Esophagus squamous epithelium (tissue), 5 donors: ENCODE measurements around the gene CCL7. TPM values are rescaled to one million over a fixed set of nuclear protein-coding genes. Genes with fewer than 3 reads are reported as not detected.

Source experiments
- DNase-seq: peaks from one replicate; lab custom pipeline; 2025; lab: John Stamatoyannopoulos, UW
- H3K27ac ChIP-seq, 4 donors: fragments of 200-600 bp; sonication (generic); one replicate each; pipeline ENCODE4 v1.5.1; 2016 to 2019; ENCODE audit warnings: mild to moderate bottlenecking in 1 of 4
- H3K27me3 ChIP-seq, 4 donors: fragments of 200-600 bp; sonication (generic); 1 replicate in 3 of 4; 2 replicates in 1 of 4; pipeline versions ENCODE4 v1.5.1 to v1.6.0; 2017 to 2021; ENCODE audit warnings: antibody characterized with exemption in 1 of 4
- H3K36me3 ChIP-seq, 3 donors: fragments of 200-600 bp; sonication (generic); one replicate each; pipeline ENCODE4 v1.5.1; 2016 to 2019
- H3K4me1 ChIP-seq, 3 donors: fragments of 200-600 bp; sonication (generic); one replicate each; pipeline ENCODE4 v1.5.1; 2017 to 2019
- H3K4me3 ChIP-seq, 4 donors: fragments of 200-600 bp; sonication (generic); 1 replicate in 3 of 4; 2 replicates in 1 of 4; pipeline ENCODE4 v1.5.1; 2016 to 2019; ENCODE audit warnings: mild to moderate bottlenecking in 2 of 4, moderate library complexity in 1 of 4
- H3K9me3 ChIP-seq, 3 donors: fragments of 200-600 bp; sonication (generic); one replicate each; pipeline ENCODE4 v1.5.1; 2016 to 2019
- CTCF ChIP-seq, 6 experiments: fragments of 450-650 bp in 4 of 6; fragments of 200-600 bp in 2 of 6; sonication (generic) in 2 of 6; IDR thresholded peaks; one replicate each; pipeline ENCODE4 v1.5.1; 2016 to 2019; ENCODE audit warnings: antibody characterized with exemption in 6 of 6, mild to moderate bottlenecking in 4 of 6, moderate library complexity in 4 of 6
- POLR2A ChIP-seq, 4 donors: fragments of 450-650 bp; IDR thresholded peaks; one replicate each; pipeline ENCODE4 v1.6.1; 2017; ENCODE audit warnings: antibody characterized with exemption in 4 of 4, mild to moderate bottlenecking in 4 of 4, moderate library complexity in 3 of 4
- whole genome bisulfite sequencing, 2 donors: methylation state at CpG; one replicate each; pipeline ENCODE4 v1.1.5; 2018; 5-methylcytosine and 5-hydroxymethylcytosine counted together
- intact Hi-C: fragments of 100-400 bp; cut with DNase I; formaldehyde crosslinking; loops from one replicate; pipeline ENCODE4 v1.15.0; 2022
- total RNA-seq, 4 donors: library from RNA; depleted of rRNA; stranded (reverse); fragments of >200 nt; gene quantifications; one replicate each; pipeline ENCODE4 v1.1.0, GENCODE V29; 2016
- donor health status: DM: yes; HTN: yes; CAD: no.

The CCL7 gene
- total RNA-seq, 4 donors from 2014 or later, result not detected

GRCh38 chr17:34291721-34292348, 21.8 kb downstream of the CCL7 start:
- peaks cover 0 to 5% (median 0%) of the 10 kb centered on the region in 4 donors for H3K27me3 ChIP-seq
- no peak for DNase-seq
- 50 to 62% methylated on average over 6 of the region's 6 CpGs for whole genome bisulfite sequencing, 2 donors
- no peaks in the 10 kb centered on the region for H3K36me3 ChIP-seq
- H3K4me3 ChIP-seq, result no peak overlapping the region
- no peaks in the 10 kb centered on the region for H3K4me1 ChIP-seq
- no peak overlapping the region for H3K27ac ChIP-seq
- intact Hi-C loops, result no loop called here
- TF ChIP-seq CTCF (IDR thresholded peaks at IDR 0.05), result no peak
- TF ChIP-seq POLR2A (IDR thresholded peaks at IDR 0.05), result no peak
- no peaks in the 10 kb centered on the region for H3K9me3 ChIP-seq

- WGBS, 2 donors, result 82 to 97% methylated on average over 2 of the region's 2 CpGs
- TF ChIP-seq POLR2A (IDR thresholded peaks at IDR 0.05), result no peak
- TF ChIP-seq CTCF (IDR thresholded peaks at IDR 0.05), result no peak
- no peak overlapping the region for H3K4me3 ChIP-seq
- no peaks in the 10 kb centered on the region for H3K27me3 ChIP-seq
- no peaks in the 10 kb centered on the region for H3K9me3 ChIP-seq
- DNase-seq, result no peak
- intact Hi-C loops, result no loop called here
- H3K4me1 ChIP-seq, result peaks cover 5 to 28% (median 16%) of the 10 kb centered on the region in 3 donors
- H3K27ac ChIP-seq, result no peak overlapping the region
- H3K36me3 ChIP-seq, result no peaks in the 10 kb centered on the region
Measured at GRCh38 chr17:34299027-34299426, 29.0 kb downstream of the CCL7 start.

GRCh38 chr17:34299956-34300577, 30.0 kb downstream of the CCL7 start:
- no peaks in the 10 kb centered on the region for H3K36me3 ChIP-seq
- peak overlapping the region in 2 of 4 donors; percentile 23 to 65 for H3K27ac ChIP-seq
- H3K4me1 ChIP-seq, result peaks cover 5 to 28% (median 16%) of the 10 kb centered on the region in 3 donors
- intact Hi-C loops, result no loop called here
- H3K9me3 ChIP-seq, result no peaks in the 10 kb centered on the region
- no peak overlapping the region for H3K4me3 ChIP-seq
- TF ChIP-seq POLR2A (IDR thresholded peaks at IDR 0.05), result no peak
- no peak for TF ChIP-seq CTCF (IDR thresholded peaks at IDR 0.05)
- DNase-seq, result no peak
- WGBS, 2 donors, result 43 to 49% methylated on average over 3 of the region's 3 CpGs
- no peaks in the 10 kb centered on the region for H3K27me3 ChIP-seq

- no peak for DNase-seq
- H3K4me1 ChIP-seq, result peaks cover 5 to 28% (median 16%) of the 10 kb centered on the region in 3 donors
- H3K4me3 ChIP-seq, result no peak overlapping the region
- intact Hi-C loops, result no loop called here
- peak overlapping the region in 3 of 4 donors; percentile 2 to 65 (median 23) for H3K27ac ChIP-seq
- H3K27me3 ChIP-seq, result no peaks in the 10 kb centered on the region
- no peaks in the 10 kb centered on the region for H3K36me3 ChIP-seq
- TF ChIP-seq CTCF (IDR thresholded peaks at IDR 0.05) (no peak), POLR2A (IDR thresholded peaks at IDR 0.05) (no peak)
- no peaks in the 10 kb centered on the region for H3K9me3 ChIP-seq
- 43 to 78% methylated on average over 3 of the region's 3 CpGs for WGBS, 2 donors
Measured at GRCh38 chr17:34300652-34301370, 30.8 kb downstream of the CCL7 start.

GRCh38 chr17:34301986-34302385, 32.0 kb downstream of the CCL7 start:
- Histone ChIP-seq H3K36me3 (no peaks in the 10 kb centered on the region), H3K27me3 (peaks cover 0 to 5% (median 0%) of the 10 kb centered on the region in 4 donors), H3K9me3 (no peaks in the 10 kb centered on the region), H3K27ac (peak overlapping the region in 1 of 4 donors; percentile 9), H3K4me3 (no peak overlapping the region), H3K4me1 (peaks cover 5 to 36% (median 22%) of the 10 kb centered on the region in 3 donors)
- no peak for DNase-seq
- intact Hi-C loops, result no loop called here
- 72 to 98% methylated on average over 2 of the region's 2 CpGs for WGBS, 2 donors
- no peak for TF ChIP-seq CTCF (IDR thresholded peaks at IDR 0.05)
- no peak for TF ChIP-seq POLR2A (IDR thresholded peaks at IDR 0.05)
